CD4-positive, alpha-beta T cell treated with Interleukin-17A for 1 hour (primary cell): ENCODE data around the gene LTV1.
"Not testable (repeated sequence)": the region's sequence is repeated elsewhere in the genome, so short reads cannot be mapped to it uniquely, and the experiment has no call there.

ENCODE experiments used
- DNase-seq: peaks from one replicate; pipeline ENCODE4 v3.0.0-alpha.2; 2020

The LTV1 gene

DNA sequence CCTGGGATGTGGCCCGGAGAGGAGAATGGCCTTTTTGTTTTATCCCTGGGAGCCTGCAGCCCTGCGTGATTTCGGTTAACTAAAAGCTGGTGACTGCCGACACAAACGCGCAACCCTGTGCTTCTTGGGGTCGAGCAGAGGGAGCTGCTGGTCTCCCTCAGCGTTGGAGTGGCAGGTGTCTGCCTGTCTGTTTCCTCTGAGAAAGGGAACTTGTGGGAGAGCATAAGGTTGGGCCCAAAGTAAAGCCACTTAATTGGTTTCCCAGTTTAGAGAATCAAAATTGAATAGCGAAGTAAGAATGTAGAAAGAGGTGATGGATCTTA lies 500 bp downstream of the LTV1 start:
- no peak for DNase-seq

DNA sequence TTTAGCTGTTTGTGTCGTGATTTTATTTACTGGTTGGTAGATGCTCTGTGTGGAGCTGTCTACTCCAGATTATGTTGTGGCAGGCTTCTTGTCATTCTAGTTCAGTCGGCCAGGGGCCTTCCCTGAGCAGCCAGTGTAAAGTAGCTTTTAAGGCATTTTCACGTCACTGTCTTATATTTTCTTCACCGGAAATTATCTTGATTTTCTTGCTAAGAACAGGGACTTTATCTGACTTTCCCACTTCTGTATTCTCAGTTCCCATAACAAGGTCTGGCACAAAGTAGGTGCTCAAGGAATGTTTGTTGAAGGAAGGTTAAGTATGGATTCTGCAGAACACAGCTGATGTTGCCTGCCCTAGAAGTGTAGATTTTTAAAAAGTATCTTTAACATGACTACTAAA lies 868 bp downstream of the LTV1 start:
- peak; percentile 19 for DNase-seq

DNA sequence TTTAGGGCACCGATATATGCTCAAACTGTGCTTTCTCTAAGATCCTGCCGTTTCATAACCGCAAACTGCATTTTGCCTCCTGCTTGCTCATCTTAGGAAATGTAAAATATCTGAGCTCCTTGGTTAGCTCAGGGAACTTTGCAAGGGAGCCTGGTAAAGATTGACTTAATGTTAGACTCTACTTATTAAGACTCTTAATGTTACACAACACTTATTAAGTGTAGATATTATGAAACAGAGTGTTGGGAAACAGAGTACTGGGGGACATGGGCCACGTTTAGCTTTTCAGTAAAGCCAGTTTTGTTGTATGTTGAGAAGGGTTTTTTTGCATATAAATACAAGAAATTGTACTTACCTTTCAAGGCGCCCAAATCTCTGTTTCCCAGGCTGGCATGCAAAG lies 1.9 kb downstream of the LTV1 start:
- DNase-seq: no peak

DNA sequence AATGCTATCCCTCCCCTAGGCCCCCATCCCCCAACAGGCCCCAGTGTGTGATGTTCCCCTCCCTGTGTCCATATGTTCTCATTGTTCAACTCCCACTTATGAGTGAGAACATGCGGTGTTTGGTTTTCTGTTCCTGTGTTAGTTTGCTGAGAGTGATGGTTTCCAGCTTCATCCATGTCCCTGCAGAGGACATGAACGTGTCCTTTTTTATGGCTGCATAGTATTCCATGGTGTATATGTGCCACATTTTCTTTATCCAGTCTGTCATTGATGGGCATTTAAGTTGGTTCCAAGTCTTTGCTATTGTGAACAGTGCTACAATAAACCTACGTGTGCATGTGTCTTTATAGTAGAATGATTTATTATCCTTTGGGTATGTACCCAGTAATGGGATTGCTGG lies 8.6 kb downstream of the LTV1 start:
- DNase-seq: not testable (repeated sequence)

DNA sequence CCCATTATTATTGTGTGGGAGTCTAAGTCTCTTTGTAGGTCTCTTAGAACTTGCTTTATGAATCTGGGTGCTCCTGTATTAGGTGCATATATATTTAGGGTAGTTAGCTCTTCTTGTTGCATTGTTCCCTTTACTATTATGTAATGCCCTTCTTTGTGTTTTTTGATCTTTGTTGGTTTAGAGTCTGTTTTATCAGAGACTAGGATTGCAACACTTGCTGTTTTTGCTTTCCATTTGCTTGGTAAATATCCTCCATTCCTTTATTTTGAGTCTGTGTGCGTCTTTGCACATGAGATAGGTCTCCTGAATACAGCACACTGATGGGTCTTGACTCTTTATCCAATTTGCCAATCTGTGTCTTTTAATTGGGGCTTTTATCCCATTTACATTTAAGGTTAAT lies 11.9 kb downstream of the LTV1 start:
- DNase-seq: not testable (repeated sequence)

DNA sequence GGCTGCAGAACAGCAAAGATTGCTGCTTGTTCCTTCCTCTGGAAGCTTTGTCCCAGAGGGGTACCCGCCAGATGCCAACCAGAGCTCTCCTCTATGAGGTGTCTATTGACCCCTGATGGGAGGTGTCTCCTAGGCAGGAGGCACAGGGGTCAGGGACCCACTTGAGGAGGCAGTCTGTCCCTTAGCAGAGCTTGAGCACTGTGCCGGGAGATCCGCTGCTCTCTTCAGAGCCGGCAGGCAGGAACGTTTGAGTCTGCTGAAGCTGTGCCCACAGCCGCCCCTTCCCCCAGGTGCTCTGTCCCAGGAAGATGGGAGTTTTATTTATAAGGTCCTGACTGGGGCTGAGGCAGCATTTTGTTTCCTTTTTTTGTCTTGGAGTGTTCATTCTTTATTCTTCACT lies 13.6 kb downstream of the LTV1 start:
- not testable (repeated sequence) for DNase-seq

DNA sequence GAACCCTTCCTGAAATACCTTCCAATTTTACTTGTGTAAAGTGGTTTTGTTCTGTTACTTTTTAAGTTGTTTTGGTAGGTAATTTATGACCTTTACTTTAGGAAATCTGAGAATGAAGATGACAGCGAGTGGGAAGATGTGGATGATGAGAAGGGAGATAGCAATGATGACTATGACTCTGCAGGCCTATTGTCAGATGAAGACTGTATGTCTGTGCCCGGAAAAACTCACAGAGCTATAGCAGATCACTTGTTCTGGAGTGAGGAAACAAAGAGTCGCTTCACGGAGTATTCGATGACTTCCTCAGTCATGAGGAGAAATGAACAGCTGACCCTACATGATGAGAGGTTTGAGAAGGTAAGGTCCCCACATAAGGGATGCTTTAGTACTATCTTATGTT lies 14.5 kb downstream of the LTV1 start:
- DNase-seq: no peak

DNA sequence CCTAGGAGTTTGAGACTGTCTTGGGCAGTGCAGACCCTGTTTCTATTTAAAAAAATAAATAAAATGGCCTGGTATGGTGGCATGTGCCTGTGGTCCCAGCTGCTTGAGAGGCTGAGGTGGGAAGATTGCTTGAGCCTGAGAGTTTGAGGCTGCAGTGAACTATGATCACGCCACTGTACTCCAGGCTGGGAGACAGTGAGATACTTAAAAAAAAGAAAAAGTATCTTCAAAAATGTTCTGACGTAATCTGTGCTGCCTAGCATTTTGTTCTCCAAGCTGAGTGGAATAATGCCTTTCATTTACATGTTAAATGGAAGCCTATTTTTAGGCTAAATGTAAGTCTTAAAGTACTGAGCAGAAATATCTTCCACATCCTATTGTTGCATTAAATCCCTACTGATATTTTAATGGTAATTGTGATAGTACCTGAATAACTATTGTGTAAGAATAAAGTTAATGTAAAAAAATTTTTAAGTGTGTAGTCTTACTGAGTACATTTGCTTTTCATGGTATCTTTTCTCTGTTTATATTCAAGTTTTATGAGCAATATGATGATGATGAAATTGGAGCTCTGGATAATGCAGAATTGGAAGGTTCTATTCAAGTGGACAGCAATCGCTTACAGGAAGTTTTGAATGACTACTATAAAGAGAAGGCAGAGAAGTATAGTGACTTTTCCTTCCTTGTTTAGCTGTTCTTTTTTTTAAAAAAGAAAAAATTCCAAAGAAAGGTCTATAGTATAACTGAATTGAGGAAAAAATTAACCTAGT lies 16.9 kb downstream of the LTV1 start:
- DNase-seq: no peak

DNA sequence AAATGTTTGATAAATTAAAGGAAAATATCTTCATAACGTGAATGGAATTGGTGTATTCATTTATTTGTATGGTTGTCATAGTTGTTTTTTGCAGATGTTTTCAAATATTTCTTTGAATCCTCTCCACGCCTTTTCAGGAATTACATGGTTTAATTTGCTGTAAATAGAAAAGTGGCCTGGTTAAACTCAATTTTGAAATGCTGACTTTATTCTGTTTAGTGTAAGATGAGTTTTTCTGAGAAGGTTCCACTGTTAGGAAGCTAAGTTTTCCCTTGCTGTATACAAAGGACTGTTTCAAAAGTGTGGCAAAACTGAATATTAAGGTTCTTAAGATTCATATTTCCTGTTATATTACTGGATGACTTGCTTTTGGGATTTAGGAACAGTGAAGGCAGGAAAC lies 20.6 kb downstream of the LTV1 start:
- DNase-seq: no peak

DNA sequence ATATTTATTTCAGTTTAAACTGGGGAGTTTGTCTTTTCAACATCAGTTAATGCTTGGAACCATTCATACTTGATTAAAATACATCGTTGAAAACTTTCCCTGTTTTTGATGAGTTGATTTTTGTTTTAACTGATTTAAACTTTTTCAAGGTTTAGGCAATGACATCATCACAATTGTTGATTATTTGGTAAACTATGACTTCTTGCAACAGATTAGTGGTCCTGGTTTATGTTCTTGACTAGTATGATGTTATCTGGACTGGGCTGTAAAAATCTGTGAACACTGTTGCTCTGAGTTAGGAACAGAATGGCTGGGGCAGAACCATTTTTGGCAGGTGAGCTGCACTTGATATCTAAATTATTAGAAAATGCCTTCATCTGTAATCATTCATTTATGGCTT lies 21.1 kb downstream of the LTV1 start, which contains the start of gene ZC2HC1B:
ZC2HC1B (plus strand) TSS at position 241 of the 400 bp plus-strand sequence; CDS start at position 307, 66 bp downstream.
- DNase-seq: no peak

DNA sequence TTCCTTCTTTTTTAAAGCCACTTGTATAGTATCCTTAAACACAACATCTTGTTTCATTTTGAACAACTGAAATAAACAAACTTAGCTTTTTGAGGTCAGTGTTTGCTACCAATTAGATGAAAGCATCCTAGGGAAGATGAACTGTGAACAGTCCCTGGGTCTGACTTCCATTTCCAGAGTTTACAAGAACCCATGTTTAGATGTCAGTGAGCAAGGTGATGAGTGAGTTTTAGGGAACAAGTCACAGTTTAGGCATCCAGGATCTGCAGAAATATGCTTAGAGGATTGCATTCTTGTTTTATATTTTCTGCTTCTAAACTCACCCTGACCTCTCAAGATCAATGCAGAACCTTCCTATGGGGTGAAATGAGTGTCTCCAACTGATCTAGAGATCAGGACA lies 24.1 kb downstream of the LTV1 start:
- DNase-seq: no peak

DNA sequence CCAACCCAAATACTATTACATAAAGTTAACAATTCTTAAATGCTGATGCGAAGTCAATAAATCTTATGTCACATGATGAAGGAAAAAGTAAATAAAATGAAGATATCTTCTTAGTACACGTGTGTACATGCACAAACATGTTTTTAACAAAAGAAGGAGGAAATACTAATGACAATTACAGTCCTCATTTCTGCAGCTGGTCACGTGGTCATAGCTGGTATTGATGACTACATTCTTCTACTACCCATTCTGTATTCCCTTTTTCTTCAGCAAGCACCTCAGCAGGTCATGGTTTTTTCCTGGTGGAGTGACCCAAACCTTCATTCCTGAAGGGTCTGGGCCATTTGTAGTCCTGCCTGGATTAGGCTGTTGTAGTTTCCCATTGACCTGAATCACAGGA lies 25.7 kb downstream of the LTV1 start:
- not testable (repeated sequence) for DNase-seq

DNA sequence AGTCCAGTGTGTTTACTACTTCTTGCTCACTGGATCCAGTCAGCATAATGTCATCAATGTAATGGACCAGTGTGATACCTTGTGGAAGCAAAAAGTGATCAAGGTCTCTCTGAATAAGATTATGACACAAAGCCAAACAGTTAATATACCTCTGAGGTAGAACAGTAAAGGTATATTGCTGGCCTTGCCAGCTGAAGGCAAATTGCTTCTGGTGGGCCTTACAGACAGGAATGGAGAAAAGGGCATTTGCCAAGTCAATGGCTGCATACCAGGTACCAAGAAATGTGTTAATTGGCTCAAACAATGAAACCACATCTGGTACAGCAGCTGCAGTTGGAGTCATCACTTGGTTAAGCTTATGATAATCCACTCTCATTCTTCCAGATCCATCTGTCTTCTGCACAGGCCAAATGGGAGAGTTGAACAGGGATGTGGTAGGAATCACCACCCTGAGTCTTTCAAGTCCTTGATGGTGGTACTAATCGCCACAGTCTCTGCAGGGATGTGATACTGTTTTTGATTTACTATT lies 28.1 kb downstream of the LTV1 start:
- DNase-seq: not testable (repeated sequence)

DNA sequence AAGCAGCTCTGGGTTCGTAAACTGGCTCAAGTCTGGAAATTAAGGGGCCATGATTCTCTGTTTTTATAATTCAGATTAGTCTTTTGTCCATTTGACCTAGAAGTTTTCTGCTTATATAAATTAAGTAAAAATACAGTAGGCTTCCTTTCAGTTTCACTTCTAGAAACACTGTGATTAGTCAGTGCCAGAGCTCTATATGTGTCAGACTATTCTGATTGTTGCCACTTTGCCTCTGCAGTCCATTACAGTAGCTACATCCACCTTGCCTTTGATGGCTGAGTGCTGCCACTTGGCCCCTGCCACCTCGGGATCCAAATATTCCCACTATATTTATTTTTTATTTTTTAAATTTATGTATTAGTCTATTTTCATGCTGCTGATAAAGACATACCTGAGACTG lies 29.1 kb downstream of the LTV1 start:
- DNase-seq: peak; percentile 7

DNA sequence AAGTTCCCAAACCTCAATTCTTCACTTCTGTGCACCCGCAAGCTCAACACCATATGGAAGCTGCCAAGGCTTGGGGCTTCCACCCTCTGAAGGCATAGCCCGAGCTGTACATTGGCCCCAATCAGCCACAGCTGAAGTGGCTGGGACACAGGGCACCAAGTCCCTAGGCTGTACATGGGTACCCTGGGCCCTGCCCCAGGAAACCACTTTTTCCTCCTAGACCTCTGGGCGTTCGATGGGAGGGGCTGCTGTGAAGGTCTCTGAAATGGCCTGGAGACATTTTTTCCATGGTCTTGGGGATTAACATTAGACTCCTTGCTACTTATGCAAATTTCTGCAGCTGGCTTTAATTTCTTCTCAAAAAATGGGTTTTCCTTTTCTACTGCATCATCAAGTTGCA lies 30.5 kb downstream of the LTV1 start:
- DNase-seq: not testable (repeated sequence)

DNA sequence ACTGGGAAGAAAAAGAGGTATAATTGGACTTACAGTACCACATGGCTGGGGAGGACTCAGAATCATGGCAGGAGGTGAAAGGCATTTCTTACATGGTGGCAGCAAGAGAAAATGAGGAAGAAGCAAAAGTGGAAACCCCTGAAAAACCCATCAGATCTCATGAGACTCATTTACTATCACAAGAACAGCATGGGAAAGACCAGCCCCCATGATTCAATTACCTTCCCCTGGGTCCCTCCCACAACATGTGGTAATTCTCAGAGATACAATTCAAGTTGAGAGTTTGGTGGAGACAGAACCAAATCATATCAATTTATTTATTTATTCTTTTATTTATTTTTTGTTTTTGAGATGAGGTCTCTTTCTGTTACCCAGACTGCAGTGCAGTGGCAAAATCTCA lies 31.4 kb downstream of the LTV1 start:
- DNase-seq: not testable (repeated sequence)

DNA sequence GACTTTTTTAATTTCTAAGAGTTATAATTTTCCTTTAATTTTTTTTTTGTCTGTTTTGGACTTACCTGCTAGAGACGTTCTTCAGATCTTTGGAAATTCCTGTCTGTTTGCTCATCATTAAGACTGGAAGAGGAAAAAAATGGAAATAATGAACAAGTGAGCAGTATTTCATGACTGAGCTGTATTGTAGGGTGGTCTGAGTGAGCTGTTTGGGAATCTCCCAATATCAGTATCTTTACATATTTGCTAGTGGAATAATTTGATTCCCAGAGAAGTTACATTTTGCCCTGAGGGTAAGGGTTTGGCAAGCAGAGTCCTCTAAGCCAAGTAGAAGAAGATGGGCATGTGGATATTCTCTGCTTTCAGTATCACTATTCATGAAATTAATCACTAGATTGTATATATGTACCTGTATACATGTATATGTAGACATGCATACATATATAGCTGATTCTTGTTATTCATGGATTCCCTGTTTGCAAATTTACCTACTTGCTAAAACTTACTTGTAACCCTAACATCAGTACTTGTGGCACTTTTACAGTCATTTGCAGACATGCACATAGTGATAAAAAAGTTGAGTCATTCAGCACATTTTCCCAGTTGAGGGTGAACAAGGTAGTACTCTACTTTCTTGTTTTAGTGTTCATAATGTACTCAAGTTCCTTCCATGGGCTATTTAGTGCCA lies 34.6 kb downstream of the LTV1 start:
- no peak for DNase-seq

DNA sequence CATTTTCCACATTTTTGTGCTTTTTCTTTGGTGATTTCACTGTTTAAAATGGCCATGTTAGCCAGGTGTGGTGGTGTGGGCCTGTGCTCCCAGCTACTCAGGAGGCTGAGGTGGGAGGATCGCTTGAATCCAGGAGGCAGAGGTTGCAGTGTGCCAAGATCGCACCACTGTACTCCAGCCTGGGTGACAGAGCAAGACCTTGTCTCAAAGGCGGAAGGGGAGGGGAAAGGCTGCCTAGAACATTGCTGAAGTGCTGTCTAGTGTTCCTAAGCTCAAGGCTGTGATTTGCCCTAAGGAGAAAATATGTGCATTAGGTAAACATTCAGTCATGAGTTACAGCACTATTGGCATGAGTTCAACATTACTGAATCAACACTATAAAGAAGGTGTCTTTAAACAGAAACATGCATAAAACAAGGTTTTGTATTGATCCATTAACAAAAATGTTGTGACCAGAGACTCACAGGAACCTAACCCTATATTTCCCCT lies 35.2 kb downstream of the LTV1 start:
- DNase-seq: no peak

DNA sequence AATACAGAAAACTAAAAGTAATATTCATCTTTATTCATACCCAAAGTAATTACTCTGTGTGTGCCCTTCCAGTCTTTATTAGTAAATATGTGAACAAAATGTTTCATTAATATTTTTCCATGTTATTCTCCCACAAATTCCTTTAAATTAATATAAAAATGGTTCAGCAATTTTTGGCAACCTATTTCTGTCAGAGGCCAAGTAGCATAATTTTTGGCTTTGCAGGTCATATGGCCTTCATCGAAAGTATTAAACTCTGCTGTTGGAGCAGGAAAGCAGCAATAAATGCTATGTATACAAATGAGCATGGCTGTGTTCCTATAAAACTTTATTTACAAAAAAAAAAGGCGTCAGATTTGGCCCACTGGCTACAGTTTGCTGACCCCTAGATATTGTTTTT lies 37.3 kb downstream of the LTV1 start:
- DNase-seq: no peak

DNA sequence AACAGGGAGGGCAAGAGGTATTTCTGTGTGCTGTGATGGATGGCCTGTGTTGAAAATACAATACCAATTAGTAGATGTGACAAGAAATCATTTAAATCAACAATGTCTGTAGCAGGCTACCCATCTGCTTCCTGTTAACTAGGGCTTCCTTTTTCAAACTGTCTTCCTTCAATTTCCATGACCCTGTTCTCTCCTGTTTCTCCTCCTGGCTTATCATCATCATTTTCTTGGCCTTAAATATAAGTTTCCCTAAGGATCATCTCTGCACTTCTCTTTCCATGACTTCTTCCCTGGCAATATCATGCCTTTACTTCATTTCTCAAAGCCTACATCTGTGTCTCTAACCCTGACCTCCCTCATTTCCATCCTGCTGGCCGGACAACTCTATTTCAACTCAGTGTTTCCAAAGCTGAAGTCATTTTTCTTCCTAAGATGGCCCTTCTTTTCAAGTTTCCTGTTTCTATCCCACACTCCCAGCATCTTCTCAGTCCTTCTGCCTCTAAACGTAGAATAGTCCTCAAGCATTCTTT lies 39.3 kb downstream of the LTV1 start:
- no peak for DNase-seq

DNA sequence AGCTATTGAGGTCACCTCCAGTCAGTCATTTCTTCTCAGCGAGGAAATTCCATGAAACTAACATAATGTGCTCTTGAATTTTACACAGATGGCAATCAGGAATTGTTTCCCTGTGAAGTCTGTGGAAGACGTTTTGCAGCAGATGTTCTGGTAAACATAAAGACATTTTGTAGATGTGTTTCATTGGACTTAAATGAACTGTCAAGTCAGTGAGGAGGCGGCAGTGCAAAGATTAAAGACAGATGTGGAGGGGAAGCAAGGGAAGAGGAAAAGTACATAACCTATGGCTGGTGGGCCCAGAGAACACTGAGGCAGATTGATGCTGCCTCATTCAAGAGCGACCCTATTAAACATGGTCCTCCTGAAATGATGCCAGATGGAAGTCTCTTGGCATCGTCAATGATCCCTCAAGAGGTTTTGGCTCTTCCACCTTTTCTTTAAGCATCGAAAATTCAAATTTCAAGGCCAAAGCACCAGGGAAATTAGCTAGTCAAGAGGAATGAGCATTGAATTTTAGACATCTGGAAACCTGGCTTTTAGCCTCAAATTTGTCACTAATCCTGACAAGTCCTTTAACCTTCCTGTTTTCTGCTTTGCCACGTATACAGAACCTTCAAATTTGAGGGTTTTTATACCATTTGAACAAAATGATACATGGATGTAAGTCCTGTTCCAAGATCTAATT lies 41.2 kb downstream of the LTV1 start:
- DNase-seq: no peak

DNA sequence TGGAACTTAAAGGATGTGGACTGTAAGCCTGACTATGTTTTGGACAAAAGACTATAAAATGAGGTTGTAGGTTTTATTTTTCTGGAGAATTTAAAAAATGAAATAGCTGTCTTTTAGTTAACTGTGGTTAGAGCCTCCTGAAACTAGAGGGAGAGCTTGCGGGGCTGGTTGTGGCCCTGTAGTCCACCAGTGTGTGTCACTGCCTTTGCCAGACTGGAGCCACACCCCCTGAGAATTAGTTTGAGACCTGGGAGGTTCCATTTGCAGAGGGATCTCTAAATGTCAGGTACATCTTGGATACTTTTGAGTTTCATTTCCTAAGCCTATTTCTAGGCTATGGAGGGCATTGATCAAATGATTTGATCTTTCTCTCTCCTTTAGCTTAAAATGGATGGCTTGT lies 42.0 kb downstream of the LTV1 start:
- no peak for DNase-seq

DNA sequence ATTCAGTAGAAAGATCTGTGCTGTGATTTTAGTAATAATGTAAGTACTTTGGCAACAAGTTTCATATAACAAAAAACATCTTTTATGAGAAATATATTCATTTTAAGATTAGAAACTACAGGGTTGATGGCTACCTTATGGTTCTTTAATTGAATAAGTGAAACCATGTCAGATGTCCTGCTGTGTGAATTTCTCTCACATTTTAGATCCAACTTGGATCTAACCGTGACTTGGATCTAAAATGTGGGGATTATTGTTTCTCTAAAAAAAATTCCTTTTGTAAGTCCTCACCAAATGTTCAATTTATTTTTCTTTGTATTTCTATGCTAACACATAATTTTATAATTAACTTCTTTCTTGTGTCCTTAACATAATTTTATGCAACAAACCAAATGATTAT lies 51.5 kb downstream of the LTV1 start:
- DNase-seq: no peak
